ENCODE data around the gene ZC3H12C. TPM values are rescaled to one million over a fixed set of nuclear protein-coding genes. Genes with fewer than 3 reads are reported as not detected.

The ZC3H12C gene
- total RNA-seq, 1 donor from 2014 or later = 14.8 TPM

- intact Hi-C loops (cut with DNase I) = no loop called here
- H3K4me3 ChIP-seq = no peak overlapping the region
Measured at GRCh38 chr11:110153474-110153873, 60.3 kb downstream of the ZC3H12C start.

GRCh38 chr11:110156503-110156902 lies 63.3 kb downstream of the ZC3H12C start:
- Histone ChIP-seq H3K27me3 (no peaks in the 10 kb centered on the region), H3K27ac (no peak overlapping the region), H3K36me3 (peaks cover 22% of the 10 kb centered on the region), H3K9me3 (no peaks in the 10 kb centered on the region), H3K4me1 (no peaks in the 10 kb centered on the region), H3K4me3 (no peak overlapping the region)
- intact Hi-C loops (cut with DNase I) = no loop called here
- ATAC-seq (no peak), DNase-seq (no peak)
- TF ChIP-seq, protein P1, sequence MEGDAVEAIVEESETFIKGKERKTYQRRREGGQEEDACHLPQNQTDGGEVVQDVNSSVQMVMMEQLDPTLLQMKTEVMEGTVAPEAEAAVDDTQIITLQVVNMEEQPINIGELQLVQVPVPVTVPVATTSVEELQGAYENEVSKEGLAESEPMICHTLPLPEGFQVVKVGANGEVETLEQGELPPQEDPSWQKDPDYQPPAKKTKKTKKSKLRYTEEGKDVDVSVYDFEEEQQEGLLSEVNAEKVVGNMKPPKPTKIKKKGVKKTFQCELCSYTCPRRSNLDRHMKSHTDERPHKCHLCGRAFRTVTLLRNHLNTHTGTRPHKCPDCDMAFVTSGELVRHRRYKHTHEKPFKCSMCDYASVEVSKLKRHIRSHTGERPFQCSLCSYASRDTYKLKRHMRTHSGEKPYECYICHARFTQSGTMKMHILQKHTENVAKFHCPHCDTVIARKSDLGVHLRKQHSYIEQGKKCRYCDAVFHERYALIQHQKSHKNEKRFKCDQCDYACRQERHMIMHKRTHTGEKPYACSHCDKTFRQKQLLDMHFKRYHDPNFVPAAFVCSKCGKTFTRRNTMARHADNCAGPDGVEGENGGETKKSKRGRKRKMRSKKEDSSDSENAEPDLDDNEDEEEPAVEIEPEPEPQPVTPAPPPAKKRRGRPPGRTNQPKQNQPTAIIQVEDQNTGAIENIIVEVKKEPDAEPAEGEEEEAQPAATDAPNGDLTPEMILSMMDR (IDR thresholded peaks at IDR 0.05) = no peak

More at GRCh38 chr11:110153474-110153873, 60.3 kb downstream of the ZC3H12C start:
- no peak for ATAC-seq
- Histone ChIP-seq H3K9me3 (no peaks in the 10 kb centered on the region), H3K36me3 (peaks cover 2% of the 10 kb centered on the region), H3K27ac (no peak overlapping the region), H3K4me1 (no peaks in the 10 kb centered on the region), H3K27me3 (no peaks in the 10 kb centered on the region)
- no peak for DNase-seq
- TF ChIP-seq, protein P1 (IDR thresholded peaks at IDR 0.05) = no peak

DNA sequence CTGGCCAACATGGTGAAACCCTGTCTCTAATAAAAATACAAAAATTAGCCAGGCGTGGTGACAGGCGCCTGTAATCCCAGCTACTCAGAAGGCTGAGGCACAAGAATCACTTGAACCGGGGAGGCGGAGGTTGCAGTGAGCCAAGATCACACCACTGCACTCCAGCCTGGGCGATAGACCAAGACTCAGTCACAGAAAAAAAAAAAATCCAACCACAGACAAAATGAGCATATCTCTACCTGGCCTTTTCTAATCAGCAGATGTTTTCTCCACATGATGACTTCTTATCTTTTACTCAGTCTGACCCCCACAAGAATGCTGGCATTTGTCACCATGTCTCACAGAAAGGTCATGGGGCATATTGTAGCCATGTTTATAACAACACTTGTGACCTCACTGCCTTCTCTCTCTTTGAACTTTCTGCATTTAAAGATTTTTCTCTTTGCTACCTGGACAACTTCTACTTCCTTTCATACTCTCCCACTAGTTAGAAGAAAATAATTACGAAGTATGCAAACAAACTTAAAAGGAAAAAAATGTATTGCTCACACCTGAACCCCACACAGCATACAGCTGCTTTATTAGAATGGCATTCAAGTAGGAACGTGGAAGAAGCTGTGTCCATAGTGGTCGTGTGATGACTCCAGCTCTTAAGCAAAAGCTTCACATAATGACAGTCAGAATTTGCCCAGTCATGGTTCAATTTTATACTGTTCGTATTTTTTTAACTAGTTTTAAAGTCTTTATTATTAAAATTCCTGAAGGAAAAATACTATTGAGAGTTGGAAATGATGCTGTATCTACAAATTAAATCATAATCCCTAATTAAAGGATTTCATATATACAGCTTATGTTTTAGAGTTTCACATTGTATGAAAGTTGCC lies 65.4 kb downstream of the ZC3H12C start:
- Histone ChIP-seq H3K4me1 (no peaks in the 10 kb centered on the region), H3K36me3 (peaks cover 27% of the 10 kb centered on the region), H3K27me3 (no peaks in the 10 kb centered on the region), H3K9me3 (no peaks in the 10 kb centered on the region), H3K4me3 (no peak overlapping the region), H3K27ac (no peak overlapping the region)
- ATAC-seq (no peak), DNase-seq (no peak)
- intact Hi-C loops (cut with DNase I) = no loop called here
- TF ChIP-seq, protein P1 (IDR thresholded peaks at IDR 0.05) = no peak

- H3K4me3 ChIP-seq = no peak overlapping the region
- ATAC-seq (no peak), DNase-seq (no peak)
- H3K36me3 ChIP-seq = peaks cover 34% of the 10 kb centered on the region
- no peaks in the 10 kb centered on the region for H3K27me3 ChIP-seq
- H3K9me3 ChIP-seq = no peaks in the 10 kb centered on the region
- no peaks in the 10 kb centered on the region for H3K4me1 ChIP-seq
- H3K27ac ChIP-seq = no peak overlapping the region
- TF ChIP-seq, protein P1 (IDR thresholded peaks at IDR 0.05) = no peak
- intact Hi-C loops (cut with DNase I) = no loop called here
Measured at GRCh38 chr11:110159476-110159875, 66.3 kb downstream of the ZC3H12C start.

DNA sequence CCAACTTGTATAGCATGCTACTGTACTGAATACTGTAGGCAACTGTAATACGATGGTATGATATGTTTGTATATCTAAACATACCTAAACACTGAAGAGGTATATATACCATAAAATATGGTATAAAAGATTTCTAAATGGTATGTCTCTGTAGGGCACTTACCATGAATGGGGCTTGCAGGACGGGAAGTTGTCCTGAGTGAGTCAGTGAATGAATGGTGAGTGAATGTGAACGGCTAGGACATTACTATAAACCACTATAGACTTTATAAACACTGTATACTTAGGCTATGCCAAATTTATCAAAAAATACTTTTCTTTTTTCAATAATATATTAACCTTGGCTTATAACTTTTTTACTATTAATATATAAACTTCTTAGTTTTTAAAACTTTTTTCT lies 66.8 kb downstream of the ZC3H12C start:
- no peaks in the 10 kb centered on the region for H3K4me1 ChIP-seq
- H3K27ac ChIP-seq = no peak overlapping the region
- TF ChIP-seq, protein P1 (IDR thresholded peaks at IDR 0.05) = no peak
- H3K9me3 ChIP-seq = no peaks in the 10 kb centered on the region
- no peaks in the 10 kb centered on the region for H3K27me3 ChIP-seq
- no peak for DNase-seq
- peaks cover 39% of the 10 kb centered on the region for H3K36me3 ChIP-seq
- intact Hi-C loops (cut with DNase I) = no loop called here
- no peak overlapping the region for H3K4me3 ChIP-seq
- ATAC-seq = no peak

Data from upper lobe of right lung (tissue), 1 donor.